Spinal cord (tissue), 10 donors: ENCODE results near the gene SMO. TPM values are rescaled to one million over a fixed set of nuclear protein-coding genes. Genes with fewer than 3 reads are reported as not detected.

Source experiments
- DNase-seq, 6 donors: peaks; one replicate each; pipeline versions ENCODE4 v3.0.0 to v3.0.0-alpha.2; 2013 to 2015; ENCODE audit warnings: low spot score in 6 of 6, low read depth in 4 of 6
- H3K27ac ChIP-seq: one replicate; pipeline ENCODE4 v1.5.1; 2013; ENCODE audit warnings: low read depth, low read length, control low read depth
- H3K27me3 ChIP-seq: one replicate; pipeline ENCODE4 v1.6.1; 2013; ENCODE audit warnings: low read length; ENCODE audit not compliant: control insufficient read depth, insufficient read depth
- H3K36me3 ChIP-seq: one replicate; pipeline ENCODE4 v1.6.1; 2013; ENCODE audit warnings: low read length; ENCODE audit not compliant: control insufficient read depth, insufficient read depth
- H3K4me1 ChIP-seq: one replicate; pipeline ENCODE4 v1.6.1; 2013; ENCODE audit warnings: low read length; ENCODE audit not compliant: control insufficient read depth, insufficient read depth
- H3K4me3 ChIP-seq: one replicate; pipeline ENCODE4 v1.5.1; 2013; ENCODE audit warnings: low read depth, low read length, control low read depth
- H3K9me3 ChIP-seq: one replicate; pipeline ENCODE4 v1.6.1; 2013; ENCODE audit warnings: low read length; ENCODE audit not compliant: control insufficient read depth, insufficient read depth
- WGBS: methylation state at CpG from one replicate; pipeline ENCODE4 v1.1.5; 2013; ENCODE audit warnings: missing lambda C conversion rate; ENCODE audit not compliant: insufficient coverage; 5-methylcytosine and 5-hydroxymethylcytosine counted together
- polyA plus RNA-seq, 2 donors: library from polyadenylated mRNA; unstranded; fragments of 120-200 nt; gene quantifications; one replicate each; pipeline ENCODE4 v1.2.1, GENCODE V29; 2013; ENCODE audit not compliant: insufficient read length in 2 of 2
- total RNA-seq, 2 donors: library from RNA; depleted of rRNA in 1 of 2; stranded (reverse); fragments of 120-200 nt in 1 of 2; fragments of >200 nt in 1 of 2; gene quantifications; one replicate each; pipeline versions ENCODE4 v1.2.3 to v1.2.4, GENCODE V29; 2013 to 2014
- donor health status: healthy.

Gene SMO
- total and polyA plus RNA-seq, 4 donors, result 17.0 to 49.0 (median 33.0) TPM

DNA sequence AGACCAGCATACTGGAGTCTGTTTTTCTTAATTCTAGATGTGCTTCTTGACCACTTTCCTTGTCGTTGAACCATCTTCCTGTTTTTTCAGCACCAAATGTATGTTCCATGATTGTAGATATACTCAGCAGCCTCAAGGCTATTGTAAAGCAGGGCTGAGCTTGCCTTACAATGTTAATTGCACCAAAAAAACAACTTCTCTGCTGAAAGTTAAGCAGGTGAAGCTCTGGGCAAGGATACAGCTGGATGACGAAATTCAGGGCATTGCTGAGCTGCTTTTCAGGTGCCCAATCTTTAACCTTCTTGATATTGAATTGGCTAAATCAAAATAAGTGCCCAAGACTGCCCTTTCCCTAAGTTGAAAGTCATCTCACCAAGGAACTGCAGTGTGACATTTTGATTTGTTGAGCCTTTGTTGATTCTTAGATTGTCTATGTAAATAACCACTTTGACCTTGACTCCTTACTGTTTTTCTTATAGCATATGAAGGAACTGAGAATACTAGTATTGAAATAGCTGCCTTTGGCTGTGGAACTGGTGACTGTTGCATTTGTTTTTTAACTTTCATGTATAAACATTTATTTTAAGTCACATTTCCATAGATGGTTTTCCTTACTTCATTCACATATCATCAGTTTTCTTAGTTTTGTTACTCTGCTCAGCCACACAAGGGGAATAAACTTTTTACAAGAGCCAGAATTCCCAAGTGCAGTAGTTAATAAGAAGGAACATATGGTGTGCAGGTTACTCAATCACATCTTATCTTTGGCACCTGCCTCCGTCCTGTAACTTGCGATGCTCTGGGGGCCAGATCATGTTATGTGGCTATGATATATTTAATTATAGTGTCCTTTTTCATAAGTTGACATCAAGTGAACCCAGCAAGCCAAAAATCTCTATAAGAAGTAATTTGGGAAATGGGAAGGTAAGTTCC lies 39.5 kb downstream of the SMO start:
- Histone ChIP-seq H3K27ac (peak overlapping the region; percentile 25), H3K36me3 (no peaks in the 10 kb centered on the region), H3K27me3 (no peaks in the 10 kb centered on the region), H3K4me1 (no peaks in the 10 kb centered on the region), H3K9me3 (no peaks in the 10 kb centered on the region), H3K4me3 (no peak overlapping the region)
- 83% methylated on average over 2 of the region's 4 CpGs for WGBS
- no peak for DNase-seq

DNA sequence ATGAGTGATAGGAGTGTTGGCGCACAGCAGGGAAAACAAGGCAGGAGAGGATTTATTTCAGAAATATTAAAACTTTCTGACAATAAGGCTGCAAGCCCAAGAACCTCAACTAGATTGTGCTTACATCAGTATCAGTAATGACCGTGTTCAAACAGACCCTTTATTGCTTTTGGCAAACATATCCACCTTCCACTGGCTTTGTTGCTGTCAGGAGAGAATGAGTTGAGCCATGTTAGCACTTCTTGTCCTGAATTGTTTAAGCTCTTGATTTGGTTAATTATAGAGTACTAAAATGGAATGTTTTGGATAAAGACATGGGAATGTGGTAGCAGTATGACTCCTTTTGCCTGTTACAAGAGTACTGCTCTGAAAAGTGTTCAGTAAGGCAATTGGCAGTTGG lies 40.2 kb downstream of the SMO start:
- Histone ChIP-seq H3K27me3 (no peaks in the 10 kb centered on the region), H3K9me3 (no peaks in the 10 kb centered on the region), H3K4me1 (no peaks in the 10 kb centered on the region), H3K4me3 (no peak overlapping the region), H3K36me3 (no peaks in the 10 kb centered on the region), H3K27ac (peak overlapping the region; percentile 25)
- WGBS, result no CpG with 5 or more reads among the region's 2 CpGs
- peak in 2 of 6 donors; percentile 24 to 38 for DNase-seq

DNA sequence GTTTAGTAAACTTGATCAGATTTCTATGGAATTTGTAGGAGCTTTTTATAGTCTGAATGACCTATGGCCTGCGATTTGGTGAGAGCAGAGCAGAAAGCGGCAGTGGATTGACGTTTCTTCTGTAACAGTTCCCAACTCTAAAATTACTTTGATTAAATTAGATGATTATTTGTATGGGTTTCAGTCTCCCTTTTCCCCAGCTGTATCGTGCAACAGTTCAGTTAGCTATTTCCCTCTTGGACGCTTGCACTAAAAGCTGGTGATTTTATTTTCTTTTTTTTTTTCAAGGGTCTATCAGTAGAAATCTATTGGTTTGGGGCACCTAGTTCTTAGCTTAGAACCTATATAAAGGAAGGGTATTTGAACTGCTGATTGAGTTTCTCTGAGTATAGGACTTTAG lies 43.2 kb downstream of the SMO start:
- Histone ChIP-seq H3K27ac (no peak overlapping the region), H3K9me3 (no peaks in the 10 kb centered on the region), H3K4me3 (no peak overlapping the region), H3K4me1 (no peaks in the 10 kb centered on the region), H3K36me3 (peaks cover 7% of the 10 kb centered on the region), H3K27me3 (no peaks in the 10 kb centered on the region)
- DNase-seq, result no peak
- no CpG with 5 or more reads among the region's 5 CpGs for WGBS

DNA sequence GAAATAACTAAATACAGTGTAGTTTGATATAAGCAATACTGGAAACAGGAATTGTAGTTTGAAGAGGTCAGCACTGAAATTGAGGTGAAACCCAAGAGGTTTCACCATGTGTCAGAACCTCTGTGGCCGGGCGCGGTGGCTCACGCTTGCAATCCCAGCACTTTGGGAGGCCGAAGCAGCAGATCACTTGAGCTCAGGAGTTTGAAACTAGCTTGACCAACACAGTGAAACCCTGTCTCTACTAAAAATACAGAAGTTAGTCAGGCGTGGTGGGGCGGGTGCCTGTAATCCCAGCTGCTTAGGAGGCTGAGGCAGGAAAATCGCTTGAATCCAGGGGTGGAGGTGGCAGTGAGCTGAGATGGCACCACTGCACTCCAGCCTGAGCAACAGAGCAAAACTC lies 50.1 kb downstream of the SMO start:
- H3K4me1 ChIP-seq, result no peaks in the 10 kb centered on the region
- no peak overlapping the region for H3K27ac ChIP-seq
- no peaks in the 10 kb centered on the region for H3K9me3 ChIP-seq
- 85% methylated on average over 8 of the region's 8 CpGs for WGBS
- no peaks in the 10 kb centered on the region for H3K27me3 ChIP-seq
- peaks cover 7% of the 10 kb centered on the region for H3K36me3 ChIP-seq
- H3K4me3 ChIP-seq, result no peak overlapping the region
- DNase-seq, result no peak

GRCh38 chr7:129240119-129240820 lies 51.8 kb downstream of the SMO start:
- Histone ChIP-seq H3K9me3 (no peaks in the 10 kb centered on the region), H3K36me3 (no peaks in the 10 kb centered on the region), H3K27ac (no peak overlapping the region), H3K27me3 (no peaks in the 10 kb centered on the region), H3K4me1 (no peaks in the 10 kb centered on the region), H3K4me3 (no peak overlapping the region)
- peak in 1 of 6 donors; percentile 63 for DNase-seq
- 54% methylated on average over 2 of the region's 10 CpGs for WGBS

- H3K4me1 ChIP-seq, result no peaks in the 10 kb centered on the region
- no peak overlapping the region for H3K4me3 ChIP-seq
- no peaks in the 10 kb centered on the region for H3K27me3 ChIP-seq
- H3K27ac ChIP-seq, result no peak overlapping the region
- DNase-seq, result no peak
- WGBS, result no CpG with 5 or more reads among the region's 1 CpG
- H3K36me3 ChIP-seq, result no peaks in the 10 kb centered on the region
- H3K9me3 ChIP-seq, result no peaks in the 10 kb centered on the region
These were observed 55.8 kb downstream of the SMO start for GRCh38 chr7:129244220-129244619.

GRCh38 chr7:129245533-129245932 lies 57.1 kb downstream of the SMO start:
- Histone ChIP-seq H3K4me1 (no peaks in the 10 kb centered on the region), H3K4me3 (no peak overlapping the region), H3K27ac (no peak overlapping the region), H3K9me3 (no peaks in the 10 kb centered on the region), H3K36me3 (no peaks in the 10 kb centered on the region), H3K27me3 (no peaks in the 10 kb centered on the region)
- DNase-seq, result no peak
- WGBS, result no CpG with 5 or more reads among the region's 3 CpGs

DNA sequence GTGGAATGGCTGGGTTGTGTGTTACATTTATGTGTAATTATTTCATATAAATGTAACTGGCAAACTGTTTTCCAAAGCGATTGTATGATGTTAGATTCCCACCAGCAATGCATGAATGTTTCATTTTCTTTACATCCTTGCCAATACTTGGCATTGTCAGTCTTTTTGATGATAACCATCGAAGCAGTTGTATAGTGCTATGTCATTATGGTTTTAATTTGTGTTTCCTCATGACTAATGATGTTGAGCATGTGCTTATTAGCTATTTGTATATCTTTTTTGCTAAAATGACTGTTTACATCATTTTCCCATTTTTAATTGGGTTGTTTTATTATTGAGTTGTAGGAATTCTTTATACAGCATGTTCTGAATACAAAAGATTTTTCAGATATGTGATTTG lies 58.7 kb downstream of the SMO start:
- Histone ChIP-seq H3K4me3 (no peak overlapping the region), H3K36me3 (no peaks in the 10 kb centered on the region), H3K27ac (no peak overlapping the region), H3K9me3 (no peaks in the 10 kb centered on the region), H3K27me3 (no peaks in the 10 kb centered on the region), H3K4me1 (no peaks in the 10 kb centered on the region)
- no CpG with 5 or more reads among the region's 2 CpGs for WGBS
- peak in 1 of 6 donors; percentile 5 for DNase-seq

DNA sequence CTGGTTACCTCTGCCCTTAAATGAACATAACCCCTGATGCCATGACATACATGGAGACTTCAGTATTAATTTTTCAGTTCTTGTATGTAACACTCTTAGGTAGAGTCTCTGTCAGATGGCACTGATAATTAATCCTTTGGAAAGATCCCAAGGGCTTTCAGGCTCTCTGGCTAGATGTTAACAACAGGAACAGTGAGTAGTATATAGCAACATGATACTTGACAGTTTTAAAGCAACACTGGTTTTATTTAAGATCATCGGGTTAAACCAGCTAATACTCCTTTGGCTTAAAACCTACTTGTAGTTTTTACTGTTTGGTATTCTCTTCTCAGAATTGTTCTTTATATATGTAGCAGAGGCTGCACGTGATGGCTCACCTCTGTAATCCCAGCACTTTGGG lies 63.7 kb downstream of the SMO start:
- WGBS, result no CpG with 5 or more reads among the region's 2 CpGs
- peak in 1 of 6 donors; percentile 31 for DNase-seq
- Histone ChIP-seq H3K4me3 (no peak overlapping the region), H3K27me3 (no peaks in the 10 kb centered on the region), H3K27ac (no peak overlapping the region), H3K36me3 (no peaks in the 10 kb centered on the region), H3K4me1 (peaks cover 8% of the 10 kb centered on the region), H3K9me3 (no peaks in the 10 kb centered on the region)
